ENCODE results near the gene ADORA2A. TPM values are rescaled to one million over a fixed set of nuclear protein-coding genes. Genes with fewer than 3 reads are reported as not detected.

The ADORA2A gene
- polyA plus RNA-seq, 1 experiment, result 2.8 TPM

DNA sequence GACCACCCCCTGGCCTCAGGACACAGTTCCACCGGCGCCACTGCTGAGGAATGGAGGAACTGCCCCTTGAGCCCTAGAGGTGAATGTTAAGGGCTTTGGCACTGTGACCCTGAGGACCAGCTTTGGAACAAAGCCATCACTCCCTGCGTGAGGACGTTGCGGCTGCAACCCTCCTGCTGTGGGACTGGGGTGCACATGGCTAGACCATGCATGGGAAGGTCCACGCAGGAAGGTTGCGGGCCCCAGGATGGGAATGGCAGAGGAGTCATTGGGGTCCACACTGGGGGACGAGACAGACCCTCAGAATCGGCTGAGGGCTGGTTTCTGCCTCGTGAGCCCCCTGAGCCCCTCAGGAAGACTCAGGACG is 6.4 kb upstream of the ADORA2A start:
- ChIA-PET CTCF (interaction anchor here (0.9 to 5.7 kb wide), 6 partner anchors 14 to 101 kb away, joined by 3 to 50 read pairs (median 3); no protein-coding TSS in a partner anchor), POLR2A (no interaction called here)
- H3K36me3 ChIP-seq (ENCODE audit: control insufficient read depth, insufficient read depth, low read length), result peaks cover 4% of the 10 kb centered on the region
- DNase-seq (ENCODE audit: low read depth), result no peak
- H3K27me3 ChIP-seq (ENCODE audit: control insufficient read depth, insufficient read depth, low read length), result peaks cover 3% of the 10 kb centered on the region
- TF ChIP-seq, protein P1, sequence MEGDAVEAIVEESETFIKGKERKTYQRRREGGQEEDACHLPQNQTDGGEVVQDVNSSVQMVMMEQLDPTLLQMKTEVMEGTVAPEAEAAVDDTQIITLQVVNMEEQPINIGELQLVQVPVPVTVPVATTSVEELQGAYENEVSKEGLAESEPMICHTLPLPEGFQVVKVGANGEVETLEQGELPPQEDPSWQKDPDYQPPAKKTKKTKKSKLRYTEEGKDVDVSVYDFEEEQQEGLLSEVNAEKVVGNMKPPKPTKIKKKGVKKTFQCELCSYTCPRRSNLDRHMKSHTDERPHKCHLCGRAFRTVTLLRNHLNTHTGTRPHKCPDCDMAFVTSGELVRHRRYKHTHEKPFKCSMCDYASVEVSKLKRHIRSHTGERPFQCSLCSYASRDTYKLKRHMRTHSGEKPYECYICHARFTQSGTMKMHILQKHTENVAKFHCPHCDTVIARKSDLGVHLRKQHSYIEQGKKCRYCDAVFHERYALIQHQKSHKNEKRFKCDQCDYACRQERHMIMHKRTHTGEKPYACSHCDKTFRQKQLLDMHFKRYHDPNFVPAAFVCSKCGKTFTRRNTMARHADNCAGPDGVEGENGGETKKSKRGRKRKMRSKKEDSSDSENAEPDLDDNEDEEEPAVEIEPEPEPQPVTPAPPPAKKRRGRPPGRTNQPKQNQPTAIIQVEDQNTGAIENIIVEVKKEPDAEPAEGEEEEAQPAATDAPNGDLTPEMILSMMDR (IDR thresholded peaks at IDR 0.05; ENCODE audit: insufficient read depth, low read depth, low read length), result no peak
- H3K4me3 ChIP-seq (ENCODE audit: low read depth, low read length), result no peak overlapping the region

DNA sequence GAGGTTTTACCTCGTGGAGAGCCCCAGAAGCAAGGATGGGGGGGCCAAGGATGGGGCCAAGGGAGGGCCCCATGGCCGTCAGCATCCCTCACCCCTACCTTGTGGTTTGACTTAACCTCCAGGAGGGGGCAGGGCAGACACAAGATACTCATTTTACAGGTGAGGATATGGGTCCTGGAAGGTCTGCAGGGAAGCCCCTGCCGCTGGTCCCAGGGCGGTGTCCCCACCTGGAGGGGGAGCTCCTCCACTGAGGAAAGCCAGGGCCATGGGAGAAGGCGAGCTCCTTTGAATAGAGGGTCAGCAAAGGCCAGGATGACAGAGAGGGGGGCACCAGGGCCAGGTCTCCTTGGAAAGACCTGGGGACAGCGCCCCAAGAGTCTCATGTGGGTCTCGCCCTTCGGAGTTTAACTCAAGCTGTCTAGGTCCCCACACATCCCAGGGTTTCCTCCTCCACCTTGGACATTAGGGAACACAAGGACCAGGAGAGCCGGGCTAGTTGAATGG is 5.9 kb upstream of the ADORA2A start:
- POLR2A ChIA-PET, result no interaction called here
- TF ChIP-seq, protein P1 (IDR thresholded peaks at IDR 0.05; ENCODE audit: insufficient read depth, low read depth, low read length), result peak; percentile 17; the same call in 1 of the 2 replicates
- peaks cover 7% of the 10 kb centered on the region for H3K27me3 ChIP-seq (ENCODE audit: control insufficient read depth, insufficient read depth, low read length)
- H3K4me3 ChIP-seq (ENCODE audit: low read depth, low read length), result no peak overlapping the region
- DNase-seq (ENCODE audit: low read depth), result no peak
- peaks cover 4% of the 10 kb centered on the region for H3K36me3 ChIP-seq (ENCODE audit: control insufficient read depth, insufficient read depth, low read length)
- CTCF ChIA-PET, result interaction anchor here (1.1 to 5.7 kb wide), 6 partner anchors 14 to 101 kb away, joined by 3 to 50 read pairs (median 12); no protein-coding TSS in a partner anchor

DNA sequence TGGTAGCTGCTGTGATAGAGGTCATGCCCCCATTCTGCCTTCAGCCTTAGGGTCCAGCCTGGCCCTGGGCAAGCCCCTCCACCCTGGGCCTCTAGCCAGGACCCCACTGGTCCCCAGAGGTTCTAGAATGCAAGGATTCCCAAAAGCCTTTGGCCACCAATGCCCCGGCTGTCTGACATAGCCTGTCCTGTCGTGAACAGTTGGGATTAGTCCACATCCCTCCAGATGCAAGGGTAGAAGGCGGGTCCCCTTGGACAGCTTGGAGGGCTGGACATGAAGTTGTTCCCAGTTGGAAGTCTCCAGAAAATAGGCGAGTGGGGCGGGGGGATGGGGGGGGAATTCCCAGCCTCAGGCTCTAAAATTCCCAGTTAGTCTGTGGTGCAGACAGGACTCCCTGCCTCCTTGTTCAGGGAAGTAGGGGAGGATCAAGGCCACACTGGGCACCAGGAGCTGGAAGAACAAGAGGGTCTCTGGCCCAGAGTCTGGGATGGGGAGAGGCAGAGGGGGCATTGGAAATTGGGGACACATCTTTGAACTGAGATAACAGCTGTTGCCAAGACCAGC is 5.2 kb upstream of the ADORA2A start:
- POLR2A ChIA-PET, result interaction anchor here (0.6 kb wide), 1 partner anchor 100 kb away, joined by 6 read pairs; no protein-coding TSS in a partner anchor
- CTCF ChIA-PET, result interaction anchor here (0.5 to 5.7 kb wide), 14 partner anchors 11 to 123 kb away, joined by 3 to 50 read pairs (median 4); no protein-coding TSS in a partner anchor
- TF ChIP-seq, protein P1 (IDR thresholded peaks at IDR 0.05; ENCODE audit: insufficient read depth, low read depth, low read length), result no peak
- no peak for DNase-seq (ENCODE audit: low read depth)
- no peak overlapping the region for H3K4me3 ChIP-seq (ENCODE audit: low read depth, low read length)
- peaks cover 4% of the 10 kb centered on the region for H3K36me3 ChIP-seq (ENCODE audit: control insufficient read depth, insufficient read depth, low read length)
- peaks cover 7% of the 10 kb centered on the region for H3K27me3 ChIP-seq (ENCODE audit: control insufficient read depth, insufficient read depth, low read length)

DNA sequence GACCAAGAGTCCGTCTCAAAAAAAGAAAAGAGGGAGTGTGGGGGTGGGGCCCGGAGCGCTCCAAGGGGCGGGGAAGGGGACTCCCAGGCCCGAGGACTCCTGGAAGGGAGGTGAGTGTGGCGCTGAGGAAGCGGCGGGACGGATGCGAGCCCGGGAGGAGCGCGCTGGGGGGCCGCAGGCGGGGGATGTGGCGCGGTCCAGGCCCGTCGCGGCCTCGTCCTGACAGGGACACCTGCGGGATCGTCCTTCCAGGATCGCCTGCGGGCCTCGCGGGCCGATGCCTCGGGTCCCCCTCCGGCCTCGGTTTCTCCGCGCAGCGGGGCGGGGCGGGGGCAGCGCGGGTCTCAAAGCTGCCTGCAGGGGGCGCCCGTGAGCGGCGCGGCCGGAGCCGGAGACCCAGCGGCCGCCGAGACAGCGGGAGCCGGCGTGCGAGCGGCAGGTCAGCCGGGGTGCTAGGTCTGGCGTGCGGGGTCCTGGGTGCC is 3.8 kb upstream of the ADORA2A start:
- ChIA-PET POLR2A (no interaction called here), CTCF (interaction anchor here (0.8 to 5.7 kb wide), 22 partner anchors 10 to 121 kb away, joined by 3 to 50 read pairs (median 3); no protein-coding TSS in a partner anchor)
- Histone ChIP-seq H3K4me3 (ENCODE audit: low read depth, low read length) (peak overlapping the region; percentile 56), H3K36me3 (ENCODE audit: control insufficient read depth, insufficient read depth, low read length) (no peaks in the 10 kb centered on the region), H3K27me3 (ENCODE audit: control insufficient read depth, insufficient read depth, low read length) (peaks cover 7% of the 10 kb centered on the region)
- DNase-seq (ENCODE audit: low read depth), result no peak
- TF ChIP-seq, protein P1 (IDR thresholded peaks at IDR 0.05; ENCODE audit: insufficient read depth, low read depth, low read length), result peak; percentile 43

DNA sequence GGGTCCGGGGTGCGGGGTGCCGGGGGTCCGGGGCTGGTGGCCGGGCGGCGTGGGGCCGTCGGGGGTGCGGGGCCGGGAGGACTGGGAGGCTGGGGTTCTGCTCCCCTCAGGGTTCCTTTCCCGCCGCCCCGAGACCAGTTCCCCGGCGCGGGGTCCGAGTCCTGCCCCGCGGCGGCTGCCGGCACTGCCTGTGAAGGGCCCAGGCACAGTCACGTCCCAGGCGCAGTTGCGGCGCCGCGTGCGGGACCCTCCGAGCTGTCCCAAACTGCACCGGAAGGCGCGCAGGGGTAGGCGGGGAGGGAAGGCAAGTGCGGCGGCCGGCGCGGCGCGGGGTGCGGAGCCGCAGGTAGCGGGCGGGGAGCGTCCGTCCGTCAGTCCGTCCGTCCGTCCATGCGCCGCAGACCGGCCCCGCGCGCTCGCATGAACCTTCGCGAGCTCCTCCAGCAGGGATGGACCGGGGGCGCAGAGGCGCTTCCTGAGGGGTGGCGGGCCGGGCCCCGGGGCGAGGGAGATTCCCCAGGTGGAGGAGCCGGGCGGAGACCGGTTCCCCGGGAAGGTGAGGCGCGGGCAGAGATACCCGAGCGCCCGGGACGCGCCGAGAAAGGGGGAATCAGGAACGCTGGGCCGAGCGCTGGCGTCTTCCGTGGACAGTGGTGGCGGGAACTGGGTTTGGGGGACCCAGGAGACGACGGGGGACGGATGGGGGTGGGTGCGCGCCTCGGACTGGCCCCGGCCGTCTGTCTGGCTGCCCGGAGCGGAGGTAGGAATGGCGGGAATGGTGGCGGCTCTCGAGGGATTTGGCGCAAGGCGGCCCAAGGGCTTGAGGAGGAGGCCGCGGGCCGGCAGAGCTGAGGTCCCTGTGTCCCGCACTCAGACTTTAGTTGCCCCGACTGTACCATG is 3.1 kb upstream of the ADORA2A start:
- TF ChIP-seq, protein P1 (IDR thresholded peaks at IDR 0.05; ENCODE audit: insufficient read depth, low read depth, low read length), result no peak
- peaks cover 7% of the 10 kb centered on the region for H3K27me3 ChIP-seq (ENCODE audit: control insufficient read depth, insufficient read depth, low read length)
- no peak for DNase-seq (ENCODE audit: low read depth)
- H3K4me3 ChIP-seq (ENCODE audit: low read depth, low read length), result peak overlapping the region; percentile 56
- CTCF ChIA-PET, result interaction anchor here (0.6 to 5.7 kb wide), 20 partner anchors 9 to 101 kb away, joined by 3 to 50 read pairs (median 3); no protein-coding TSS in a partner anchor
- POLR2A ChIA-PET, result no interaction called here
- H3K36me3 ChIP-seq (ENCODE audit: control insufficient read depth, insufficient read depth, low read length), result no peaks in the 10 kb centered on the region

Measured in BJ (cell line).